SH-SY5Y (cell line): Measurements from ENCODE around the gene CBLN3.

Source experiments
- GATA2 ChIP-seq: IDR thresholded peaks from 2 replicates; pipeline ENCODE4 v1.6.1; 2011; ENCODE audit warnings: mild to moderate bottlenecking, low read depth, low read length
- GATA3 ChIP-seq: IDR thresholded peaks from 2 replicates; pipeline ENCODE4 v1.6.1; 2011; ENCODE audit warnings: low read depth, mild to moderate bottlenecking, low read length, moderate library complexity

Gene CBLN3

DNA sequence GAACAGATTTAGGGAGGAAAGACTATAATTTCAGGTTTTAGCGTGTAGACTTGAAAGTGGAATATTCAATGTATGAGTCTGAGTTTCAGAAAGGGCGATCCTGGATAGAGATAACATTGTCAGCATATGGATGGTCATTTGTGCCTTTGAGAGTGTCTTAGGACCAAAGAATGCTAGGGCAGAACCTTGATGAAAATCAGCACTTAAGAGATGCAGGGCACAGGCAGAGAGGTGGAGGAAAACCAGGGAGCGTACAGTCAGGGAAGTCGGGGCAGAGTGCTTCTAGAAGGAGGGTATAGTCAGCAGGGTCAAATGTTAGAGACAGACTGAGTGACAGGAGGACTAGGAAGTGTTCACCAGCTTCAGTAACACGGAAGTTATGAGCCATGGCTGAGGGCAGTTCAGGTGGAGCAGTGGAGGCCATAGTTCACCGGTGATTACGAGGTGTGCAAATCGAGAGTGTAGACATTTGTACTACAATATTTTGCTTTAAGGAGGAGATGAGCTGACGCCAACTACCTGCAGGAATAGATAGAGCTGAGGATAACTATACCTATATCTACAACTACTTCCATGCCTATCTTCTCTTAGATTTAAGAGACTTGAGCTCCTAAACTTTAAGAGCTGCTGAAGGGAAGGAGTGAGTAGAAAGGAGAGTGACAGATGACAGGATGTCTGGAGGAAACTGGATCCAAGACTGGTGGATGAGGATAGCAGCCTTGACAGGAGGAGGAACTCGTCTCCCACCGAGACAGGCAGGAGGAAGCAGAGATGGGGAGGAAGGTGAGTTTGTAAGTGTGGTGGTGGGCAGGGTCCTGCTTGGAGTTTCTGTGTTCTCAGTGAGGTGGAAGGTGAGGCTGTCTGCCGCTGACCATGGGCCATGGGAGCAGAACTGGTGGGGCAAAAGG is 6.5 kb downstream of the CBLN3 start:
- TF ChIP-seq GATA2 (no peak), GATA3 (no peak)

DNA sequence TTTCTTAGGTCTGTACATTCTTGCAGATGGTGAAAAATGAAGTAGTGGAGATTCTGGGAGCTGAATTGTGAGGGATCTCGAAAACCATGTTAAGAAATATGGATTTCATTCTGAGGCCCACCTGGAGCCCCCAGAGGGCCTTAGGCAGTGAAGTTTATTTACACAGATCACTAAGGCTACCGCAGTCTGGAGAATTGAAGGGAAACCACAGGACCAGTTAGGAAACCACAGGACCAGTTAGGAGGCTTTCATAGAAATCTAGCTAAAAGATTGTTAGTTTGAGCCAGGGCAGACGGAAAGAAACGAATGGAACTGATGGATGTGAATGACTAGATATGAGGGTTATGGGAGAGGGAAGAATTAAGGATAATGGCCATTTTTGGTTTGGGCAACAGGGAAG is 7.2 kb downstream of the CBLN3 start:
- TF ChIP-seq GATA2 (no peak), GATA3 (no peak)

DNA sequence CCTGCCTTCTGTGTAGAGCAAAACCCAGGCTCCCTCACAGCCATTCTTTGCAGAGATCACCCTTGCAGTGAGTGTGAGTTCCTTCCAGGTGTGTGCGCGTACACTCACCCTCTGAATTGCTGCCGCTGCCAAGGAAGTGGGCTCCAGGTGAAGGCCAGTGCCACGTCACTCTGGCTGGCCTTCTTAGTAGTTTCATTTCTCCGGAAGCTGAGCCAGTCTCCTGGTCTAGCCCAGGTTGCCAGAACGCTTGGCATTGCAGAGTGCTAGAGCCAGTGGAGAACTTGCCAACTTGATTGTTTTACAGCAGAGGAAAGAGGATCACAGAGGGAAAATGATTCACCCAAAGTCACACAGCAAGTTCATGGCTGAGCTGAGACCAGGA is 11.0 kb downstream of the CBLN3 start:
- TF ChIP-seq GATA2: no peak
- TF ChIP-seq GATA3: no peak

GRCh38 chr14:24417832-24418491 is 11.5 kb downstream of the CBLN3 start:
- TF ChIP-seq GATA3 (no peak), GATA2 (no peak)

- no peak for TF ChIP-seq GATA3
- no peak for TF ChIP-seq GATA2
Observed at GRCh38 chr14:24416932-24417619, 12.4 kb downstream of the CBLN3 start.

DNA sequence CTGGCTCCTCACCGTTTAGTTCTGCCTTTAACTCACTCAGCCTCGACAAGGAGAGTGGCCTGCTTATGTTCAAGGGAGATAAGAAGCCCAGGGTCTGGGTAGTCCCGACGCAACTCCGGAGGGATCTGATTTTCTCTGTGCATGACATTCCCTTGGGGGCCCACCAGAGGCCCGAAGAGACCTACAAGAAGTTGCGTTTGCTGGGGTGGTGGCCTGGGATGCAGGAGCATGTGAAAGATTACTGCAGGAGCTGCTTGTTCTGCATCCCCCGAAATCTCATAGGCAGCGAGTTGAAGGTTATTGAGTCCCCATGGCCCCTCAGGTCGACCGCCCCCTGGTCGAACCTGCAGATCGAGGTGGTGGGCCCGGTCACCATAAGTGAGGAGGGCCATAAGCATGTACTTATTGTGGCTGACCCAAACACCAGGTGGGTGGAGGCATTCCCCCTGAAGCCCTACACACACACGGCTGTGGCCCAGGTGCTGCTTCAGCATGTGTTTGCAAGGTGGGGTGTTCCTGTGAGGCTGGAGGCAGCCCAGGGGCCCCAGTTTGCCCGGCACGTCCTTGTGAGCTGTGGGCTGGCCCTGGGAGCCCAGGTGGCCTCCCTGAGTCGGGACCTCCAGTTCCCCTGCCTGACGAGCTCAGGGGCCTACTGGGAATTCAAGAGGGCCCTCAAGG is 13.1 kb downstream of the CBLN3 start:
- TF ChIP-seq GATA3 (no peak), GATA2 (no peak)

- TF ChIP-seq GATA3: no peak
- no peak for TF ChIP-seq GATA2
Observed at GRCh38 chr14:24415421-24416253, 13.8 kb downstream of the CBLN3 start.

DNA sequence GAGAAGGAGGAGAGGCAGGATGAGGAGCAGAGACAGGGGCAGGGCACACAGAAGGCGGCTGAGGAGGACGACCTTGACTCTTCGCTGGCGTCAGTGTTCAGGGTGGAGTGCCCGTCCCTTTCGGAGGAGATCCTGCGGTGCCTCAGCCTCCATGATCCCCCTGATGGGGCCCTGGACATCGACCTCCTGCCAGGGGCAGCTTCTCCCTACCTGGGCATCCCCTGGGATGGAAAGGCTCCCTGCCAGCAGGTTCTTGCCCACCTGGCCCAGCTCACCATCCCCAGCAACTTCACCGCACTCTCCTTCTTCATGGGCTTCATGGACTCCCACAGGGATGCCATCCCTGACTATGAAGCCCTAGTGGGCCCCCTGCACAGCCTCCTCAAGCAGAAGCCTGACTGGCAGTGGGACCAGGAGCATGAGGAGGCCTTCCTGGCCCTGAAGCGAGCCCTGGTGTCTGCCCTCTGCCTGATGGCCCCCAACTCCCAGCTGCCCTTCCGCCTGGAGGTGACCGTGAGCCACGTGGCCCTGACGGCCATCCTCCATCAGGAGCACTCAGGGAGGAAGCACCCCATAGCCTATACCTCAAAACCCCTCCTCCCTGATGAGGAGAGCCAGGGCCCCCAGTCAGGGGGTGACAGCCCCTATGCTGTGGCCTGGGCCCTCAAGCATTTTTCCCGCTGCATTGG is 14.6 kb downstream of the CBLN3 start:
- TF ChIP-seq GATA3: no peak
- TF ChIP-seq GATA2: no peak

DNA sequence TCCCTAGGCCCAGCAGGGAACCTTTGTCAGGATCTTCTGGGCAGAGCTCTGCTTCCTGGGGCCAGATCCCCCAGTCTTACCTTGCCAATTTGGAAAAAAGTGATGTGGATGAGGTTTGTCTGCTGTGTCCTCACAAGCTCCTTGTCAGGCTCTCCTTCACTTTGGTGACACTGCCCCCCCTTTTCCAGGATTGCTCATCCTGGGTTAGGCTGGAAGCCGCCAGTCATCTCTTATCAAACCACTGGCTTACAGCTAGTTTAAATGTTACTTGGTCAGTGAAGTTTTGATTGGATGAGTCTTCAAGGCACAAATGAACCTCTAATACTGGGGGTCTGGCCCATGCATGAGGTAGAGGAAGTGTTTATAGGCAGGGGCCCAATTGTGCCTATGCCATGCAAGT is 15.4 kb downstream of the CBLN3 start:
- TF ChIP-seq GATA2 (no peak), GATA3 (no peak)

DNA sequence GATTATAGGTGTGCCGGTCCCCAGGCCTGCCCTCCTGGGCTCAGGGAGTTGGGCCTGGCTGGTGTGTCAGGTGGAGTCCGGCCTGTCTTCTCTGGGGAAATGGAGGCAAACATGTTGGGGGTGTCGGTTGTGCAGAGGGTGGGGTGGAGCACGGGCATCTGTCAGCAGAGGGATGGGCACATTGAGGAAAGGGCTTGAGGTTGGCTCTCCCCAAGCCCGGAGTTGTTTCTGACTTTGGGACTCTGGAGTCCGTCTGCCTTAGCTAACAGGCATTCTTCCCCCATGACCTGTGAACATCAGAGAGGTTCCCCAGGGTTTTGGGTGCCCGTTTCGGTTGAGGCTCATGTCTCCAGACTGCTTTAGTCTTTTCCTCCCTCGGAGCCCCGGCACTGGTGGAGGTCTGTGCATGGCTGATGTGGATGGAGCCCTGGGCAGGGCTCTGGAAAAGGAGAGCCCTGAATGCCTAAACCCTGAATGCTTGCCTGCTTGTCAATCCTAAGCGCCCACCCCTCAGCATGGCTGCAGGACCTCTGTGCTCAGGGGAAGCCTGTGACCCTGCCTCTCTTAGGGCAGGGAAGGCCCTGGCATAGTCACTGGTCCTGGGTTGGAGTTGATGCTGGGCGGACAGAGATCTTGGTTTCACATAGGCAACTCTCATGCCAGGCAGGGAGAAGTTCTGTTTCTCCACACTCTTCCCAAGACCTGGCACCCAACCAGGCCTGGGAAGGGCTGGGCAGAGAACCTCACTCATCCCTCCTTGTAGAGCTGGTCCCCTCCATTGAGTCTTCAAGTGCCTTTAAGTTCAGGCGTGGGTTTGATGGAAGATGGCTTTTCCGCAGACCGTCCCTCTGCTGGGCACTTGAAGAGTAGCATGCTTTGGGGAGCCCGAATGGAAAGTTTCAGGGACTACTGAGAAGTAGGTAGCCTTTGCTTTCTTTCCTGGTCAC is 17.8 kb downstream of the CBLN3 start:
- TF ChIP-seq GATA3: no peak
- TF ChIP-seq GATA2: no peak

DNA sequence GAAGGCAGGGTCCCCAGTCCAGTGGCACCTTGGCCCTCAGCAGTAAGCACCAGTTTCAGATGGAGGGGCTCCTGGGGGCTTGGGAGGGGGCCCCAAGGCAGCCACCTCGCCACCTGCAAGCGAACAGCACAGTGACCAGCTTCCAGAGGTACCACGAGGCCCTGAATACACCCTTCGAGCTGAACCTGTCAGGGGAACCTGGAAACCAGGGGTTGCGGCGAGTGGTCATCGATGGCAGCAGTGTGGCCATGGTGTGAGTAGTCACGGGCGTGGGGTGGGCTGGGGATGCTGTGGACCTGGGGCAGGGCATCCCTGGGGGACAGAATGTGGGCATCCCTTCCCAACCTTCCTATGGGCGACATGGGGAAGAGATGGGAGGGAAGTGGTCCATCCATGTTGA is 19.5 kb downstream of the CBLN3 start:
- TF ChIP-seq GATA3 (no peak), GATA2 (no peak)

- TF ChIP-seq GATA3: no peak
- no peak for TF ChIP-seq GATA2
Observed at GRCh38 chr14:24409192-24409591, 20.3 kb downstream of the CBLN3 start.
